ENCODE data around the gene KLHL21.

DNA sequence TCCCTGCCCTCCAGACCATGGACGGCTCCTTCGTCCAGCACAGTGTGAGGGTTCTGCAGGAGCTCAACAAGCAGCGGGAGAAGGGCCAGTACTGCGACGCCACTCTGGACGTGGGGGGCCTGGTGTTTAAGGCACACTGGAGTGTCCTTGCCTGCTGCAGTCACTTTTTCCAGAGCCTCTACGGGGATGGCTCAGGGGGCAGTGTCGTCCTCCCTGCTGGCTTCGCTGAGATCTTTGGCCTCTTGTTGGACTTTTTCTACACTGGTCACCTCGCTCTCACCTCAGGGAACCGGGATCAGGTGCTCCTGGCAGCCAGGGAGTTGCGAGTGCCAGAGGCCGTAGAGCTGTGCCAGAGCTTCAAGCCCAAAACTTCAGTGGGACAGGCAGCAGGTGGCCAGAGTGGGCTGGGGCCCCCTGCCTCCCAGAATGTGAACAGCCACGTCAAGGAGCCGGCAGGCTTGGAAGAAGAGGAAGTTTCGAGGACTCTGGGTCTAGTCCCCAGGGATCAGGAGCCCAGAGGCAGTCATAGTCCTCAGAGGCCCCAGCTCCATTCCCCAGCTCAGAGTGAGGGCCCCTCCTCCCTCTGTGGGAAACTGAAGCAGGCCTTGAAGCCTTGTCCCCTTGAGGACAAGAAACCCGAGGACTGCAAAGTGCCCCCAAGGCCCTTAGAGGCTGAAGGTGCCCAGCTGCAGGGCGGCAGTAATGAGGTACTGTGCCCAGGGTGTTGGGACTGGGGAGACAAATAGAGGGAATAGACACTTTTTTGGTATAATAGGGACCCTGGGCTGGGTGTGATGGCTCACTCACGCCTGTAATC is 21.9 kb downstream of the KLHL21 start:
- no peak for TF ChIP-seq CEBPB (tag; IDR thresholded peaks at IDR 0.05)
- TF ChIP-seq SPI1 (IDR thresholded peaks at IDR 0.05; ENCODE audit: borderline replicate concordance, low read depth, low read length): no peak
- no peak for TF ChIP-seq POLR2A (conservative IDR thresholded peaks at IDR 0.05)
- TF ChIP-seq CHCHD3 (CRISPR knock-in tag; IDR thresholded peaks at IDR 0.05): no peak
